Spleen (tissue), 11 donors: ENCODE data around the gene DRAM1. TPM values are rescaled to one million over a fixed set of nuclear protein-coding genes. Genes with fewer than 3 reads are reported as not detected.

Experiments
- DNase-seq: peaks from one replicate; pipeline ENCODE4 v3.0.0-alpha.2; 2020
- H3K27ac ChIP-seq, 8 donors: fragments of 200-600 bp; sonication (generic) in 7 of 8; 1 replicate in 4 of 8; 2 replicates in 4 of 8; pipeline versions ENCODE4 v1.5.0 to v1.8.0; 2016 to 2021; ENCODE audit warnings: inconsistent platforms in 4 of 8, mild to moderate bottlenecking in 4 of 8, moderate library complexity in 1 of 8
- H3K27me3 ChIP-seq, 7 donors: fragments of 200-600 bp; sonication (generic) in 6 of 7; replicated peaks in 1 of 7; 1 replicate in 4 of 7; 2 replicates in 3 of 7; pipeline versions ENCODE4 v1.5.0 to v1.8.0; 2016 to 2021; ENCODE audit warnings: inconsistent platforms in 3 of 7, mild to moderate bottlenecking in 1 of 7
- H3K36me3 ChIP-seq, 6 donors: fragments of 200-600 bp; sonication (generic) in 5 of 6; 1 replicate in 4 of 6; 2 replicates in 2 of 6; pipeline versions ENCODE4 v1.5.0 to v1.8.0; 2016 to 2021; ENCODE audit warnings: inconsistent platforms in 2 of 6
- H3K4me1 ChIP-seq, 6 donors: fragments of 200-600 bp; sonication (generic) in 5 of 6; 1 replicate in 3 of 6; 2 replicates in 3 of 6; pipeline versions ENCODE4 v1.5.0 to v1.8.0; 2016 to 2021; ENCODE audit warnings: inconsistent platforms in 3 of 6
- H3K4me3 ChIP-seq, 8 donors: fragments of 200-600 bp; sonication (generic) in 7 of 8; 1 replicate in 4 of 8; 2 replicates in 4 of 8; pipeline versions ENCODE4 v1.5.0 to v1.8.0; 2016 to 2021; ENCODE audit warnings: inconsistent platforms in 4 of 8, mild to moderate bottlenecking in 4 of 8, moderate library complexity in 2 of 8
- H3K9me3 ChIP-seq, 8 donors: fragments of 200-600 bp; sonication (generic) in 7 of 8; 1 replicate in 4 of 8; 2 replicates in 4 of 8; pipeline versions ENCODE4 v1.5.0 to v1.8.0; 2016 to 2021; ENCODE audit warnings: inconsistent platforms in 4 of 8
- POLR2A ChIP-seq, 3 donors: fragments of 450-650 bp; IDR thresholded peaks; one replicate each; pipeline ENCODE4 v1.5.1; 2017; ENCODE audit warnings: antibody characterized with exemption in 3 of 3, mild to moderate bottlenecking in 1 of 3
- POLR2AphosphoS5 ChIP-seq, 3 donors: sonication (generic); formaldehyde crosslinking; IDR thresholded peaks; one replicate each; pipeline ENCODE4 v1.5.1; 2017; ENCODE audit warnings: antibody characterized with exemption in 3 of 3
- WGBS, 5 donors: extraction: QIAGEN DNeasy Blood & Tissue Kit in 3 of 5; methylation state at CpG; one replicate each; pipeline versions ENCODE4 v1.1.5 to v1.1.7; 2013 to 2018; 5-methylcytosine and 5-hydroxymethylcytosine counted together
- intact Hi-C: fragments of 100-400 bp; cut with DNase I; formaldehyde crosslinking; loops from one replicate; pipeline ENCODE4 v1.15.0; 2023; ENCODE audit warnings: low total_unique reads
- polyA plus RNA-seq, 3 donors: library from polyadenylated mRNA; stranded (reverse); fragments of 200-250 nt; gene quantifications; one replicate each; pipeline ENCODE4 v1.2.1, GENCODE V29; 2013
- total RNA-seq, 7 donors: library from RNA; depleted of rRNA in 3 of 7; stranded (reverse); fragments of >200 nt in 3 of 7; fragmentation: NEBNext Ultra II Directional in 4 of 7; extraction: Animal tissue kit (Norgen Biotek cat#: 25700) in 4 of 7; gene quantifications; one replicate each; pipeline versions ENCODE4 v1.1.0 to v1.2.1, GENCODE V29; 2016 to 2021
- TF ChIP-seq, protein P1 (sequence below), 11 experiments: fragments of 200-600 bp in 7 of 11; fragments of 450-650 bp in 4 of 11; sonication (generic) in 4 of 11; IDR thresholded peaks in 8 of 11; conservative IDR thresholded peaks in 3 of 11; 1 replicate in 7 of 11; 2 replicates in 4 of 11; pipeline versions ENCODE4 v1.4.0 to v1.8.0; 2016 to 2021; ENCODE audit warnings: antibody characterized with exemption in 11 of 11, inconsistent platforms in 4 of 11, mild to moderate bottlenecking in 1 of 11
- donor health status: healthy with polysubstance abuse.
- donor health status: DM: no; HTN: no; CAD: no; lungs with moderate emphysema.
- donor health status: DM: no; HTN: no; CAD: no.
- donor health status: Bipolar disorder and iron deficiency.
- donor health status: healthy.
- donor health status: DM: no; HTN: no; CAD: no.
- donor health status: DM: yes; HTN: yes; CAD: no.

Gene DRAM1
- total and polyA plus RNA-seq, 10 donors: 8.4 to 43.1 (median 19.1) TPM

DNA sequence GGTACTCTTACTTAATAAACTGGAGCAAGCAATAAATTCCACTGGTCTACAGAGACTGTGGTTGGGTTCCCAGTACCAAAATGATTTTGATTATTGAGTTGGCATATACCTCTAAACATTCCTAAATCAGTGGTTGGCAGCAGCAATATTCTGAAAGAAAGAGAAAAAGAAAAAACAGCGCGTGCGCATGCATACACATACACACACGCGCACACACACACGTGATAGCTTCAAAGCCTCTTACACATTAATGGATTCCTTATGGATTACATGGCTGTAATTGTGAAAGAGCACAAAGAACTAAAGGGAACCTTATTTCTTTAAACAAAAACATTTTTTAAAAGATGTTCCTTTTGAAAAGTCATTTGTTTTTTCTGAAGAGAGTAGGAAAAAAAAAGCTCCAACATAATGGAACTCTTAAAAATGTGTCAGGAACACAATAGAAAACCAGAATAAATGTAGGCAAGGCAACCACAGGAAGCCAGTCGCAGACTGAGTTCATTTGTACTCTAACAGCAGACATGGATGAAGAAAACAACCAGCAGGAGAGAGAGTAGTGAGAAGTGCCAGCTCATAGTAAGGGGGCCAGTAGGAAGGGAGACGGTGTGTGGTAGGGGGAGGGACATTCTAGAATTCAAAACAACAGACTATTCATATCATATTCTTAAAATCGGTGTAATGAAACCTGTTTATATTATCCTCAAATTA lies 80.0 kb downstream of the DRAM1 start:
- DNase-seq: no peak
- 70 to 83% (median 76%) methylated on average over 9 of the region's 9 CpGs for WGBS, 5 donors
- no peak overlapping the region for H3K4me3 ChIP-seq
- peaks cover 0 to 13% (median 7%) of the 10 kb centered on the region in 8 donors for H3K9me3 ChIP-seq
- TF ChIP-seq POLR2A (IDR thresholded peaks at IDR 0.05) (no peak), POLR2AphosphoS5 (IDR thresholded peaks at IDR 0.05) (no peak)
- TF ChIP-seq, protein P1, sequence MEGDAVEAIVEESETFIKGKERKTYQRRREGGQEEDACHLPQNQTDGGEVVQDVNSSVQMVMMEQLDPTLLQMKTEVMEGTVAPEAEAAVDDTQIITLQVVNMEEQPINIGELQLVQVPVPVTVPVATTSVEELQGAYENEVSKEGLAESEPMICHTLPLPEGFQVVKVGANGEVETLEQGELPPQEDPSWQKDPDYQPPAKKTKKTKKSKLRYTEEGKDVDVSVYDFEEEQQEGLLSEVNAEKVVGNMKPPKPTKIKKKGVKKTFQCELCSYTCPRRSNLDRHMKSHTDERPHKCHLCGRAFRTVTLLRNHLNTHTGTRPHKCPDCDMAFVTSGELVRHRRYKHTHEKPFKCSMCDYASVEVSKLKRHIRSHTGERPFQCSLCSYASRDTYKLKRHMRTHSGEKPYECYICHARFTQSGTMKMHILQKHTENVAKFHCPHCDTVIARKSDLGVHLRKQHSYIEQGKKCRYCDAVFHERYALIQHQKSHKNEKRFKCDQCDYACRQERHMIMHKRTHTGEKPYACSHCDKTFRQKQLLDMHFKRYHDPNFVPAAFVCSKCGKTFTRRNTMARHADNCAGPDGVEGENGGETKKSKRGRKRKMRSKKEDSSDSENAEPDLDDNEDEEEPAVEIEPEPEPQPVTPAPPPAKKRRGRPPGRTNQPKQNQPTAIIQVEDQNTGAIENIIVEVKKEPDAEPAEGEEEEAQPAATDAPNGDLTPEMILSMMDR (IDR thresholded peaks at IDR 0.05 in 8 of 11, conservative IDR thresholded peaks at IDR 0.05 in 3 of 11): no peak
- no peaks in the 10 kb centered on the region for H3K27me3 ChIP-seq
- peak overlapping the region in 1 of 8 donors; percentile 10 for H3K27ac ChIP-seq
- no peaks in the 10 kb centered on the region for H3K4me1 ChIP-seq
- intact Hi-C loops: no loop called here
- no peaks in the 10 kb centered on the region for H3K36me3 ChIP-seq

DNA sequence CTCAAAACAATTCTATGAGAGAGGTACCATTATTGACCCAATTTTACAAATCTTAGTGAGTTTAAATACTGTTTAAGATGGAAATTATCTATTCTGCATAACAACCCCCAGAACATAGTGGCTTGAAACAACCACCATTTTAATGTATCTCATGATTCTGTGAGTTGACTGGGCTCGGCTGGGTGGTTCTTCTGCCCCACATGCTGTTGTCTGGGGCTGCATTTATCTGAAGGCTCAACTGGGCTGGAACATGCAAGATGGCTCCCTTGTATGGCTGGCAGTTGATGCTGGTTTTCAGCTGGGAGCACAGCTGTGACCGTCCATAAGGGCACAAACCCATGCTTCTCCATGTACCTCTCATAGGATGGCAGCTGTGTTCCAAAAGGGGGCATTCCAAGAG lies 82.2 kb downstream of the DRAM1 start:
- Histone ChIP-seq H3K27me3 (no peaks in the 10 kb centered on the region), H3K27ac (no peak overlapping the region), H3K4me3 (no peak overlapping the region), H3K36me3 (no peaks in the 10 kb centered on the region), H3K9me3 (peaks cover 0 to 13% (median 7%) of the 10 kb centered on the region in 8 donors), H3K4me1 (no peaks in the 10 kb centered on the region)
- TF ChIP-seq POLR2AphosphoS5 (IDR thresholded peaks at IDR 0.05) (no peak), POLR2A (IDR thresholded peaks at IDR 0.05) (no peak)
- TF ChIP-seq, protein P1 (IDR thresholded peaks at IDR 0.05 in 8 of 11, conservative IDR thresholded peaks at IDR 0.05 in 3 of 11): no peak
- 88 to 97% (median 91%) methylated on average over 2 of the region's 2 CpGs for WGBS, 5 donors
- DNase-seq: no peak
- intact Hi-C loops: no loop called here

DNA sequence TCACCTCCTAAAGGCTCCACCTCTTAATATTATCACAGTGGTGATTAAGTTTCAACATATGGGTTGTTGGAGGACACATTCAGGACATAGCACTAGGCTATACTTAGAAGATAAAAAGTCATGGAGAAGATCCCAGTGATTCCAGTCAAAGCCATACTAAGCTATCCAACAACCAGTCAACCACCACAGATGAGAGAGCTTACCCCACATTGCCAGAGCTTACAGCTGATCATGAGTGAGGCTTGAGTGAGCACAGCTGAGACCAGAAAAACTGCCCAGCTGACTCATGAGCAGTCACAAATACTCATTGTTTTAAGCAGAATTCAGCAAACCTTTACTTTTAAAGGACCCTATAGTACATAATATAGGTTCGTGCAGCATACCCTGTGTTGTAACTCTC lies 85.1 kb downstream of the DRAM1 start:
- TF ChIP-seq POLR2AphosphoS5 (IDR thresholded peaks at IDR 0.05): no peak
- no peak for TF ChIP-seq POLR2A (IDR thresholded peaks at IDR 0.05)
- TF ChIP-seq, protein P1 (IDR thresholded peaks at IDR 0.05 in 8 of 11, conservative IDR thresholded peaks at IDR 0.05 in 3 of 11): no peak
- no peaks in the 10 kb centered on the region for H3K36me3 ChIP-seq
- H3K27me3 ChIP-seq: no peaks in the 10 kb centered on the region
- intact Hi-C loops: no loop called here
- H3K9me3 ChIP-seq: peaks cover 0 to 13% (median 7%) of the 10 kb centered on the region in 8 donors
- DNase-seq: no peak
- WGBS, 5 donors: 67 to 87% (median 83%) methylated on average over 1 of the region's 1 CpG
- H3K4me3 ChIP-seq: no peak overlapping the region
- H3K27ac ChIP-seq: no peak overlapping the region
- H3K4me1 ChIP-seq: peaks cover 0 to 4% (median 0%) of the 10 kb centered on the region in 6 donors

DNA sequence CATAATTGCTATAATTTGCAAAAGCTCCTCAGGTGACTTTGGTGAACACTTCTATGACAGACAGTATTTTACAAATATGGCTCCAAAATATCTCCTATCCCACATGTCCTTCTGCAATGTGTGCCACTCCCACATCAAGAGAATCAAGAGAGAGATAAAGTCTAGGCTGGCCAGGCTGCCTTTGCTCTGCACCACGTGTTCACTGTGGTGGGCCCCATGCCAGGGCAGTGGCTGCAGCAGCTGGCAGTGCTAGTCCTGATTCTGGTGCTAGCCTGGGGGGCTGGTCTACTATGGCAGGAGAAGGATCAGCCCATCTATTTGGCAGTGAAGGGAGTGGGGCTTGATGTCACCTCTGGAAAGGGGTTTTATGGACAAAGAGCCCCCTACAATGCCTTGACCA lies 86.3 kb downstream of the DRAM1 start:
- TF ChIP-seq, protein P1 (IDR thresholded peaks at IDR 0.05 in 8 of 11, conservative IDR thresholded peaks at IDR 0.05 in 3 of 11): no peak
- no peak for TF ChIP-seq POLR2AphosphoS5 (IDR thresholded peaks at IDR 0.05)
- TF ChIP-seq POLR2A (IDR thresholded peaks at IDR 0.05): no peak
- H3K27me3 ChIP-seq: no peaks in the 10 kb centered on the region
- intact Hi-C loops: no loop called here
- peaks cover 0 to 13% (median 7%) of the 10 kb centered on the region in 8 donors for H3K9me3 ChIP-seq
- no peaks in the 10 kb centered on the region for H3K36me3 ChIP-seq
- peaks cover 0 to 8% (median 0%) of the 10 kb centered on the region in 6 donors for H3K4me1 ChIP-seq
- no peak overlapping the region for H3K27ac ChIP-seq
- no peak for DNase-seq
- no peak overlapping the region for H3K4me3 ChIP-seq
- WGBS, 5 donors: 25 to 50% (median 26%) methylated on average over 1 of the region's 1 CpG
